Measurements from ENCODE around the gene ZNF598.
"Not testable (repeated sequence)": the region's sequence is repeated elsewhere in the genome, so short reads cannot be mapped to it uniquely, and the experiment has no call there.

The ZNF598 gene

GRCh38 chr16:2037647-2038381 lies 28.2 kb upstream of the ZNF598 start:
- H3K4me2 ChIP-seq = peak overlapping the region; percentile 76 to 98 (median 92)
- H3K27ac ChIP-seq = peak overlapping the region in 6 of 11 experiments; percentile 16 to 73 (median 44); a peak in 13 of 22 replicates
- no peak for TF ChIP-seq Cebpa-rat (IDR thresholded peaks at IDR 0.05)
- H3K36me3 ChIP-seq = peaks cover 0 to 24% (median 0%) of the 10 kb centered on the region in 11 experiments; a peak in 8 of 22 replicates
- peak overlapping the region in 9 of 11 experiments; percentile 21 to 64 (median 35); a peak in 10 of 22 replicates for H3K9ac ChIP-seq
- H4K20me1 ChIP-seq = peaks cover 0 to 65% (median 9%) of the 10 kb centered on the region in 11 experiments; a peak in 11 of 22 replicates
- H3K9me3 ChIP-seq (replicated peaks in 1 of 11) = no peaks in the 10 kb centered on the region
- peaks cover 95 to 98% (median 97%) of the 10 kb centered on the region in 10 experiments for H3K4me1 ChIP-seq
- no peaks in the 10 kb centered on the region for H3K27me3 ChIP-seq
- H3K4me3 ChIP-seq = no peak overlapping the region

DNA sequence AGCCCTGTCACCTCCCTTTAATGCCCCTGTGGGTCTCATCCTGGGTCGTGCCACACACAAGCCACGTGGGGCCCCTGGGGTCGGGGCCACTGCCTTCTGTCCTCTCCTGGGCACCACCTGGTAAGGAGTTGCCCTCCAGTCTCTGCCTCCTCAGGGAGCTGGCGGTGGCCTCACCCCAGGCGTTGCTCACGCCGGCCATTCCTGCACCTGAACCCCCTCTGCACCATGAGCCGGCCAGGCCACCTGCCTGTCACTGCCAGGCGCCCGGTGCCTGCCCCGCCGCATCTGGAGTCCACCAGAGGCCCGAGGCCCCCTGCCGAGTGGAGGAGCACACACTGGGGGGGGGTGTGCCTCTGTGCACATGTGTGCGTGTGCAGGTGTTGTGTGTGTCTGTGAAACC lies 27.5 kb upstream of the ZNF598 start:
- H3K27me3 ChIP-seq = no peaks in the 10 kb centered on the region
- no peak for TF ChIP-seq Cebpa-rat (IDR thresholded peaks at IDR 0.05)
- peak overlapping the region in 5 of 11 experiments; percentile 15 to 64 (median 35); a peak in 6 of 22 replicates for H3K9ac ChIP-seq
- peaks cover 0 to 62% (median 8%) of the 10 kb centered on the region in 11 experiments; a peak in 11 of 22 replicates for H4K20me1 ChIP-seq
- H3K4me3 ChIP-seq = no peak overlapping the region; a peak in 1 of 20 replicates
- peak overlapping the region; percentile 76 to 98 (median 92) for H3K4me2 ChIP-seq
- peaks cover 97 to 100% (median 99%) of the 10 kb centered on the region in 10 experiments for H3K4me1 ChIP-seq
- peaks cover 0 to 24% (median 0%) of the 10 kb centered on the region in 11 experiments; a peak in 8 of 22 replicates for H3K36me3 ChIP-seq
- H3K9me3 ChIP-seq (replicated peaks in 1 of 11) = no peaks in the 10 kb centered on the region
- H3K27ac ChIP-seq = peak overlapping the region in 3 of 11 experiments; percentile 16 to 73 (median 71); a peak in 3 of 22 replicates

DNA sequence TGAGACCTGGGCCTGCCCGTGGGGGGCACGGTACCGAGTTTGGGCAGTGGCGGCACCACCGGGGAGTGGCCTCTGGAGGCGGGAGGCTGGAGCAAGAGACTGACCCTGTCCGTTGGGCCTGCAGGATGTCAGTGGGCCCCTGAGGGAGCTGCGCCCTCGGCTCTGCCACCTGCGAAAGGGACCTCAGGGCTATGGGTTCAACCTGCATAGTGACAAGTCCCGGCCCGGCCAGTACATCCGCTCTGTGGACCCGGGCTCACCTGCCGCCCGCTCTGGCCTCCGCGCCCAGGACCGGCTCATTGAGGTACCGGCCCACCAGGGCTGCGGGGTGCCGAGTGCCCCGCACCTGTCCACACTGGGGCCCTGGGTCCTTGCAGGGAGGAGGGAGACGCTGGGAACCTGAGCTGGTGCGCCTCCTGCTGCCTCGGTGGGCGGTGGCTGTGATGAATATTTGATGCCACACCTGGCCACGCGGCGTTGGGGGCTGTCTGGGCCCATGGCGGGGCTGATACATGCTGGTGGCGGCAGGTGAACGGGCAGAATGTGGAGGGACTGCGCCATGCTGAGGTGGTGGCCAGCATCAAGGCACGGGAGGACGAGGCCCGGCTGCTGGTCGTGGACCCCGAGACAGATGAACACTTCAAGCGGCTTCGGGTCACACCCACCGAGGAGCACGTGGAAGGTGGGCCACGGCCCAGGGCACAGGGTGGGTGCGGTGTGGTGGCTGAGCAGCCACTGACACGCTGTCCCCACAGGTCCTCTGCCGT lies 26.8 kb upstream of the ZNF598 start:
- peaks cover 0 to 24% (median 0%) of the 10 kb centered on the region in 11 experiments; a peak in 8 of 22 replicates for H3K36me3 ChIP-seq
- no peaks in the 10 kb centered on the region for H3K9me3 ChIP-seq (replicated peaks in 1 of 11)
- H3K27ac ChIP-seq = peak overlapping the region; percentile 25 to 73 (median 54); a peak in 19 of 22 replicates
- H3K4me2 ChIP-seq = peak overlapping the region; percentile 76 to 98 (median 92)
- H3K4me1 ChIP-seq = peaks cover 96 to 100% (median 99%) of the 10 kb centered on the region in 10 experiments
- H4K20me1 ChIP-seq = peaks cover 0 to 58% (median 8%) of the 10 kb centered on the region in 11 experiments; a peak in 11 of 22 replicates
- H3K9ac ChIP-seq = peak overlapping the region; percentile 54 to 71 (median 67); a peak in 20 of 22 replicates
- no peaks in the 10 kb centered on the region for H3K27me3 ChIP-seq
- peak overlapping the region in 6 of 10 experiments; percentile 22 to 65 (median 42); a peak in 7 of 20 replicates for H3K4me3 ChIP-seq
- TF ChIP-seq Cebpa-rat (IDR thresholded peaks at IDR 0.05) = no peak

DNA sequence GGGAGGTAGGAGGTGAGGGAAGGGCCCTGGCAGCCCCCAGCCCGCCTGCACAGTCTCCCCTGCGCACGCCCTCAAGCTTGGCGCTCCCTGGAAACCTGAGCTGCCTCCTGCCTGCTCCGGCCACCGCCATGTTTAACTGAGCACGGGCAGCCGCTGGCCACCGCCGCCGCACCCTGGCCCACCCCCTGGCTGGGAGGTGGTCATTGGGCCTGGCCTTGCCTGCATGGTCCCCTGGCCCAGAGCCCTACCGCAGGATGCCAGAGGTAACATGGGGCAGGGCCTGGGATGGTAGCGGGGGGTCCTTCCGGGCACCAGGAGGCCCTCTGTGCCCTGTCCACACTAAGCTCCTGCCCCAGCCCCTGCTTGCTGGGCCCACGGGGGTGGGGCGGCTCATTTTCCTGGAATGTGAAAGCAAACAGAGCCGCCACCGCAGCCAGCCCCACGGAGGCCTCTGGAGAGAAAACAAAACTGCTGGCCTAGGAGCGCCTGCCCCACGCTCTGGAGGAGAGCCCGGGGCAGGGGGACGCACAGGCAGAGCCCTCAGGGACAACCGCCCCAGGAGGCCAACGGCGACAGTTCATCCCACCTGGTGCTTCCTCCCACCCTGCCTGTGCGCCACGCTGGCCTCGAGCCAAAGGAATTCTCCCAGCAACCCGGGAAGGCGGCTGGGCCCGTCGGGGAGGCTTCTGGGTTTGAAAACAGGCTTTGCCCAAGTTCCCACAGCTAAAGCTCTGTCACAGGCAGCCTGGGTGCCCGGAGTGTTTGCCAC lies 26.0 kb upstream of the ZNF598 start:
- Histone ChIP-seq H3K4me3 (peak overlapping the region in 8 of 10 experiments; percentile 13 to 65 (median 28); a peak in 11 of 20 replicates), H3K9ac (peak overlapping the region; percentile 54 to 71 (median 67)), H3K27me3 (no peaks in the 10 kb centered on the region), H3K27ac (peak overlapping the region; percentile 25 to 73 (median 54); a peak in 21 of 22 replicates), H3K36me3 (peaks cover 0 to 24% (median 0%) of the 10 kb centered on the region in 11 experiments; a peak in 8 of 22 replicates), H4K20me1 (peaks cover 0 to 53% (median 5%) of the 10 kb centered on the region in 11 experiments; a peak in 11 of 22 replicates), H3K9me3 (replicated peaks in 1 of 11) (no peaks in the 10 kb centered on the region), H3K4me1 (peaks cover 90 to 100% (median 99%) of the 10 kb centered on the region in 10 experiments), H3K4me2 (peak overlapping the region; percentile 76 to 98 (median 92))
- no peak for TF ChIP-seq Cebpa-rat (IDR thresholded peaks at IDR 0.05)

- Histone ChIP-seq H3K27ac (peak overlapping the region; percentile 25 to 73 (median 54); a peak in 21 of 22 replicates), H3K9ac (peak overlapping the region; percentile 54 to 71 (median 67)), H3K27me3 (no peaks in the 10 kb centered on the region), H4K20me1 (peaks cover 0 to 46% (median 0%) of the 10 kb centered on the region in 11 experiments; a peak in 9 of 22 replicates), H3K4me2 (peak overlapping the region; percentile 76 to 98 (median 92)), H3K9me3 (replicated peaks in 1 of 11) (no peaks in the 10 kb centered on the region), H3K4me1 (peaks cover 82 to 100% (median 99%) of the 10 kb centered on the region in 10 experiments), H3K36me3 (peaks cover 0 to 24% (median 0%) of the 10 kb centered on the region in 11 experiments; a peak in 8 of 22 replicates), H3K4me3 (peak overlapping the region in 5 of 10 experiments; percentile 22 to 65 (median 54); a peak in 9 of 20 replicates)
- TF ChIP-seq Cebpa-rat (IDR thresholded peaks at IDR 0.05) = no peak
Measured at GRCh38 chr16:2034696-2035430, 25.2 kb upstream of the ZNF598 start.

DNA sequence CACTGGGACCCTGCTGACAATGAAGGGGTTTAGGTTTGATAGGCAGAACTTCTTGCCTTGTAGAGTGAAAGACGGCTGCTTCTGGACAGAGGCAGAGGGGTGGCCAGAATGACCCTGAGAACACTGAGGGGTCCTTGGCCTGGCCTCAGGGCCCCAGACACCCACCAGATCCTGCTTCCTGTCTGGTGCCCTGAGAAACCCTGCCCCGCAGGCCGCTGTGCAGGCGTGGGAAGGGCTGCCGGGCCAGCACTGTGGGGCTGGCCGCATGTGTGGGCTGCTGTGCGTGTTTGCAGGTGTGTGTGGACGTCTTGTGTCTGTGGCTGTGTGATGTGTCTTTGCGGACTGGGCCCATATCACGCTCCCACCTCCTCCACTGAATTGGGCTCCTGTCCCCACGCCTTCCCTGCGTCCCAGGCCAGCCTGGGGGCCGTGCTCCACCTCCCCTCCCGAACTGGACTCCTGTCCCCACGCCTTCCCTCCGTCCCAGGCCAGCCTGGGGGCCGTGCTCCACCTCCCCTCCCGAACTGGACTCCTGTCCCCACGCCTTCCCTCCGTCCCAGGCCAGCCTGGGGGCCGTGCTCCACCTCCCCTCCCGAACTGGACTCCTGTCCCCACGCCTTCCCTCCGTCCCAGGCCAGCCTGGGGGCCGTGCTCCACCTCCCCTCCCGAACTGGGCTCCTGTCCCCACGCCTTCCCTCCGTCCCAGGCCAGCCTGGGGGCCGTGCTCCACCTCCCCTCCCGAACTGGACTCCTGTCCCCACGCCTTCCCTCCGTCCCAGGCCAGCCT lies 24.5 kb upstream of the ZNF598 start:
- Histone ChIP-seq H4K20me1 (peaks cover 0 to 44% (median 0%) of the 10 kb centered on the region in 11 experiments; a peak in 9 of 22 replicates), H3K4me2 (peak overlapping the region; percentile 89 to 100 (median 98)), H3K27ac (peak overlapping the region; percentile 54 to 82 (median 77)), H3K4me1 (peaks cover 75 to 98% (median 93%) of the 10 kb centered on the region in 10 experiments), H3K4me3 (peak overlapping the region; percentile 39 to 74 (median 58)), H3K9ac (peak overlapping the region; percentile 70 to 84 (median 78)), H3K36me3 (peaks cover 0 to 24% (median 0%) of the 10 kb centered on the region in 11 experiments; a peak in 8 of 22 replicates)
- H3K9me3 ChIP-seq (replicated peaks in 1 of 11); H3K27me3 ChIP-seq: not testable (repeated sequence)
